GM23248 (cell line): ENCODE measurements around the gene GPR50. TPM values are rescaled to one million over a fixed set of nuclear protein-coding genes. Genes with fewer than 3 reads are reported as not detected.
A peak's percentile ranks its signal among the peaks of the same experiment; 100 is the strongest.

ENCODE experiments used
- DNase-seq: peaks from one replicate; pipeline ENCODE4 v3.0.0-alpha.2; 2015
- H2AFZ ChIP-seq: fragments of 200-600 bp; sonication (generic); 2 replicates; pipeline ENCODE4 v1.6.1; 2016; ENCODE audit warnings: antibody characterized with exemption
- H3F3A ChIP-seq: fragments of 200-600 bp; sonication (generic); 2 replicates; pipeline ENCODE4 v1.6.1; 2016; ENCODE audit warnings: mild to moderate bottlenecking, antibody characterized with exemption, mixed run types; ENCODE audit not compliant: insufficient read depth
- H3K27ac ChIP-seq: fragments of 200-600 bp; sonication (generic); 2 replicates; pipeline ENCODE4 v1.5.1; 2016; ENCODE audit warnings: mild to moderate bottlenecking
- H3K27me3 ChIP-seq: fragments of 200-600 bp; sonication (generic); replicated peaks from 2 replicates; pipeline ENCODE4 v1.6.1; 2016; ENCODE audit warnings: mild to moderate bottlenecking; ENCODE audit not compliant: insufficient read depth
- H3K36me3 ChIP-seq: fragments of 200-600 bp; sonication (generic); 2 replicates; pipeline ENCODE4 v1.6.1; 2016; ENCODE audit warnings: low read depth, mild to moderate bottlenecking
- H3K4me1 ChIP-seq: fragments of 200-600 bp; sonication (generic); 2 replicates; pipeline ENCODE4 v1.6.1; 2016; ENCODE audit warnings: mild to moderate bottlenecking; ENCODE audit not compliant: insufficient read depth
- H3K4me2 ChIP-seq: fragments of 200-600 bp; sonication (generic); one replicate; pipeline ENCODE4 v1.6.1; 2016; ENCODE audit warnings: mild to moderate bottlenecking; ENCODE audit not compliant: unreplicated experiment
- H3K4me3 ChIP-seq: fragments of 200-600 bp; sonication (generic); 2 replicates; pipeline ENCODE4 v1.5.1; 2016; ENCODE audit warnings: mild to moderate bottlenecking
- H3K79me2 ChIP-seq: fragments of 200-600 bp; sonication (generic); 2 replicates; pipeline ENCODE4 v1.6.1; 2016; ENCODE audit warnings: mild to moderate bottlenecking; ENCODE audit not compliant: insufficient read depth
- H3K9ac ChIP-seq: fragments of 200-600 bp; sonication (generic); 2 replicates; pipeline ENCODE4 v1.6.1; 2016; ENCODE audit warnings: mild to moderate bottlenecking
- H3K9me2 ChIP-seq: fragments of 200-600 bp; sonication (generic); 2 replicates; pipeline ENCODE4 v1.6.1; 2016; ENCODE audit warnings: mixed run types, mild to moderate bottlenecking, moderate library complexity; ENCODE audit not compliant: insufficient read depth
- H3K9me3 ChIP-seq: fragments of 200-600 bp; sonication (generic); one replicate; pipeline ENCODE4 v1.6.1; 2017; ENCODE audit warnings: low read depth
- H4K20me1 ChIP-seq: fragments of 200-600 bp; sonication (generic); 2 replicates; pipeline ENCODE4 v1.6.0; 2016; ENCODE audit not compliant: insufficient read depth
- EZH2 ChIP-seq: fragments of 200-600 bp; sonication (generic); IDR thresholded peaks from 2 replicates; pipeline ENCODE4 v1.6.1; 2018; ENCODE audit warnings: antibody characterized with exemption, mild to moderate bottlenecking; ENCODE audit not compliant: insufficient read depth, poor library complexity, severe bottlenecking
- EZH2phosphoT487 ChIP-seq: fragments of 200-600 bp; sonication (generic); IDR thresholded peaks from 2 replicates; pipeline ENCODE4 v1.6.1; 2018; ENCODE audit warnings: antibody characterized with exemption, moderate library complexity, mild to moderate bottlenecking, low read depth; ENCODE audit not compliant: insufficient read depth
- WGBS, 2 experiments: methylation state at CpG; one replicate each; pipeline ENCODE4 v1.1.6; 2015 to 2017; ENCODE audit warnings: low lambda C conversion rate in 2 of 2, low coverage in 1 of 2; ENCODE audit errors: missing lambda C conversion rate in 2 of 2; 5-methylcytosine and 5-hydroxymethylcytosine counted together
- in situ Hi-C: fragments of 300-500 bp; cut with MboI; formaldehyde crosslinking; loops from 2 replicates; pipeline ENCODE4 v1.15.0; 2020
- polyA plus RNA-seq: library from polyadenylated mRNA; unstranded; fragments of >200 nt; fragmentation: Nextera tagmentation; extraction: Ambion mirVana; gene quantifications from 2 replicates; pipeline ENCODE4 v1.2.1, GENCODE V29; 2016
- total RNA-seq: library from RNA; depleted of rRNA; stranded (reverse); fragments of >200 nt; shearing (Covaris generic); gene quantifications from 2 replicates; pipeline ENCODE4 v1.2.3, GENCODE V29; 2014; rRNA removed

GPR50 gene
- total RNA-seq = not detected in 2 replicates
- polyA plus RNA-seq = not detected in 2 replicates

- Histone ChIP-seq H3K79me2 (no peaks in the 10 kb centered on the region), H3K27me3 (no peaks in the 10 kb centered on the region; the same call in 1 of the 2 replicates), H3K9me2 (no peaks in the 10 kb centered on the region), H3K4me3 (no peak within 1 kb of the TSS), H3K36me3 (no peaks in the 10 kb centered on the region), H3F3A (no peaks in the 10 kb centered on the region), H3K9me3 (no peaks in the 10 kb centered on the region), H3K27ac (no peak within 1 kb of the TSS), H3K9ac (no peak within 1 kb of the TSS), H4K20me1 (no peaks in the 10 kb centered on the region), H3K4me2 (no peak within 1 kb of the TSS), H2AFZ (no peak within 1 kb of the TSS), H3K4me1 (no peaks in the 10 kb centered on the region)
- in situ Hi-C loops = no loop called here
- DNase-seq = no peak
- WGBS, 2 experiments = 8 to 29% methylated on average over 2 to 9 of the region's 11 CpGs
- TF ChIP-seq EZH2 (no peak), EZH2phosphoT487 (no peak)
Observed at GRCh38 chrX:151176231-151176750, at the start of gene GPR50. Gene GPR50 (plus strand): TSS chrX:151176584. CDS start chrX:151176722, 138 bp downstream.

GRCh38 chrX:151132531-151132930 lies 43.9 kb upstream of the GPR50 start:
- H3K4me1 ChIP-seq = no peaks in the 10 kb centered on the region
- no peaks in the 10 kb centered on the region for H4K20me1 ChIP-seq
- no peaks in the 10 kb centered on the region for H3K9me2 ChIP-seq
- H3K79me2 ChIP-seq = no peaks in the 10 kb centered on the region
- no peaks in the 10 kb centered on the region for H3F3A ChIP-seq
- no peak overlapping the region for H3K27ac ChIP-seq
- 32 to 40% methylated on average over 2 of the region's 2 CpGs for WGBS, 2 experiments
- H3K36me3 ChIP-seq = no peaks in the 10 kb centered on the region
- no peak overlapping the region for H3K9ac ChIP-seq
- TF ChIP-seq EZH2 (no peak), EZH2phosphoT487 (no peak)
- H3K27me3 ChIP-seq = no peaks in the 10 kb centered on the region
- no peak overlapping the region for H2AFZ ChIP-seq
- H3K4me3 ChIP-seq = no peak overlapping the region
- in situ Hi-C loops = no loop called here
- no peak for DNase-seq
- no peaks in the 10 kb centered on the region for H3K9me3 ChIP-seq
- H3K4me2 ChIP-seq = no peak overlapping the region

GRCh38 chrX:151151665-151152267 lies 24.6 kb upstream of the GPR50 start:
- Histone ChIP-seq H3F3A (no peaks in the 10 kb centered on the region), H3K4me3 (no peak overlapping the region), H3K4me2 (no peak overlapping the region), H3K27me3 (no peaks in the 10 kb centered on the region), H3K9ac (no peak overlapping the region), H3K4me1 (no peaks in the 10 kb centered on the region), H2AFZ (no peak overlapping the region), H4K20me1 (no peaks in the 10 kb centered on the region), H3K36me3 (no peaks in the 10 kb centered on the region), H3K9me2 (no peaks in the 10 kb centered on the region), H3K9me3 (no peaks in the 10 kb centered on the region), H3K79me2 (no peaks in the 10 kb centered on the region), H3K27ac (no peak overlapping the region)
- TF ChIP-seq EZH2phosphoT487 (no peak), EZH2 (no peak)
- in situ Hi-C loops = loop anchor here (25.0 kb wide), 1 partner anchor 511 kb away; no protein-coding TSS in a partner anchor
- WGBS, 2 experiments = 30 to 40% methylated on average over 8 of the region's 8 CpGs
- peak; percentile 55 for DNase-seq

GRCh38 chrX:151153086-151153485 lies 23.3 kb upstream of the GPR50 start:
- 1 to 5% methylated on average over 8 to 9 of the region's 9 CpGs for WGBS, 2 experiments
- DNase-seq = peak; percentile 71
- Histone ChIP-seq H2AFZ (no peak overlapping the region), H3K27me3 (no peaks in the 10 kb centered on the region), H3K9me2 (no peaks in the 10 kb centered on the region), H3K4me1 (no peaks in the 10 kb centered on the region), H3K36me3 (no peaks in the 10 kb centered on the region), H3K9ac (no peak overlapping the region), H4K20me1 (no peaks in the 10 kb centered on the region), H3K9me3 (no peaks in the 10 kb centered on the region), H3K4me2 (no peak overlapping the region), H3K79me2 (no peaks in the 10 kb centered on the region), H3F3A (no peaks in the 10 kb centered on the region), H3K27ac (no peak overlapping the region), H3K4me3 (no peak overlapping the region)
- in situ Hi-C loops = loop anchor here (25.0 kb wide), 1 partner anchor 509 kb away; no protein-coding TSS in a partner anchor
- no peak for TF ChIP-seq EZH2phosphoT487
- no peak for TF ChIP-seq EZH2
